Neural cell (in vitro differentiated cells): Measurements from ENCODE around the gene PCDH9.

Source experiments
- RAD21 ChIP-seq: fragments of 450-650 bp; conservative IDR thresholded peaks from 2 replicates; pipeline ENCODE4 v1.6.1; 2014; ENCODE audit warnings: antibody characterized with exemption, mild to moderate bottlenecking, moderate library complexity
- TAF1 ChIP-seq: IDR thresholded peaks from 2 replicates; pipeline ENCODE4 v1.6.1; 2012; ENCODE audit warnings: low read depth
- TF ChIP-seq, protein P1 (sequence below): fragments of 450-650 bp; IDR thresholded peaks from 2 replicates; pipeline ENCODE4 v1.5.1; 2014; ENCODE audit warnings: antibody characterized with exemption, mild to moderate bottlenecking, moderate library complexity; ENCODE audit not compliant: poor library complexity, severe bottlenecking
- TF ChIP-seq, protein P2 (sequence below): IDR thresholded peaks from 2 replicates; pipeline ENCODE4 v1.6.1; 2012; ENCODE audit warnings: borderline replicate concordance

DNA sequence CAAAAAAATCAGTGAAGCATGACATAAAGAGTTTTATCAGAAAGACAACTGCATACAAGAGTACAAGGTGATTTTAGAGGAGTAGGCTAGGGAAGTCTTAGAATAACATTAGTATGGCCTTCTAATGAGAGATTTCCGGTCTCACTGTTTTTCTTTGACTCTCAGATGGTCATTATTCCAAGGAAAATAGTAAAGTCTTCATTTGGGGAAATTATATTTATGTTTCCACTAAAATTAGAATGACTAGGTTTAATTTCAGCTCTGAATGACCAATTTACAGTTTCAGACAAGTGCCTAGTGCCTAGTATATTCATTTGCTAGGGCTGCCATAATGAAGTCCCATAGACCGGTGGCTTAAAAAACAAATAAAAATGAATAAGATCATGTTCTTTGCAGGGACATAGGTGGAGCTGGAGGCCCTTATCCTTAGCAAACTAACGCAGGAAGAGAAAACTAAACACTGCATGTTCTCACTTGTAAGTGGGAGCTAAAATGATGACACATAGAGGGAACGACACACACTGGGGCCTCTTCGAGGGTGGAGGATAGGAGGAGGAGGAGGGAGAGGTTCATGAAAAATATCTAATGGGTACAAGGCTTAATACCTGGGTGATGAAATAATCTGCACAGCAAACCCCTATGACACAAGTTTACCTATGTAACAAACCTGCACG is 303.1 kb downstream of the PCDH9 start:
- TF ChIP-seq, protein P1, sequence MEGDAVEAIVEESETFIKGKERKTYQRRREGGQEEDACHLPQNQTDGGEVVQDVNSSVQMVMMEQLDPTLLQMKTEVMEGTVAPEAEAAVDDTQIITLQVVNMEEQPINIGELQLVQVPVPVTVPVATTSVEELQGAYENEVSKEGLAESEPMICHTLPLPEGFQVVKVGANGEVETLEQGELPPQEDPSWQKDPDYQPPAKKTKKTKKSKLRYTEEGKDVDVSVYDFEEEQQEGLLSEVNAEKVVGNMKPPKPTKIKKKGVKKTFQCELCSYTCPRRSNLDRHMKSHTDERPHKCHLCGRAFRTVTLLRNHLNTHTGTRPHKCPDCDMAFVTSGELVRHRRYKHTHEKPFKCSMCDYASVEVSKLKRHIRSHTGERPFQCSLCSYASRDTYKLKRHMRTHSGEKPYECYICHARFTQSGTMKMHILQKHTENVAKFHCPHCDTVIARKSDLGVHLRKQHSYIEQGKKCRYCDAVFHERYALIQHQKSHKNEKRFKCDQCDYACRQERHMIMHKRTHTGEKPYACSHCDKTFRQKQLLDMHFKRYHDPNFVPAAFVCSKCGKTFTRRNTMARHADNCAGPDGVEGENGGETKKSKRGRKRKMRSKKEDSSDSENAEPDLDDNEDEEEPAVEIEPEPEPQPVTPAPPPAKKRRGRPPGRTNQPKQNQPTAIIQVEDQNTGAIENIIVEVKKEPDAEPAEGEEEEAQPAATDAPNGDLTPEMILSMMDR, result no peak
- TF ChIP-seq TAF1 (no peak), RAD21 (no peak)
- TF ChIP-seq, protein P2, sequence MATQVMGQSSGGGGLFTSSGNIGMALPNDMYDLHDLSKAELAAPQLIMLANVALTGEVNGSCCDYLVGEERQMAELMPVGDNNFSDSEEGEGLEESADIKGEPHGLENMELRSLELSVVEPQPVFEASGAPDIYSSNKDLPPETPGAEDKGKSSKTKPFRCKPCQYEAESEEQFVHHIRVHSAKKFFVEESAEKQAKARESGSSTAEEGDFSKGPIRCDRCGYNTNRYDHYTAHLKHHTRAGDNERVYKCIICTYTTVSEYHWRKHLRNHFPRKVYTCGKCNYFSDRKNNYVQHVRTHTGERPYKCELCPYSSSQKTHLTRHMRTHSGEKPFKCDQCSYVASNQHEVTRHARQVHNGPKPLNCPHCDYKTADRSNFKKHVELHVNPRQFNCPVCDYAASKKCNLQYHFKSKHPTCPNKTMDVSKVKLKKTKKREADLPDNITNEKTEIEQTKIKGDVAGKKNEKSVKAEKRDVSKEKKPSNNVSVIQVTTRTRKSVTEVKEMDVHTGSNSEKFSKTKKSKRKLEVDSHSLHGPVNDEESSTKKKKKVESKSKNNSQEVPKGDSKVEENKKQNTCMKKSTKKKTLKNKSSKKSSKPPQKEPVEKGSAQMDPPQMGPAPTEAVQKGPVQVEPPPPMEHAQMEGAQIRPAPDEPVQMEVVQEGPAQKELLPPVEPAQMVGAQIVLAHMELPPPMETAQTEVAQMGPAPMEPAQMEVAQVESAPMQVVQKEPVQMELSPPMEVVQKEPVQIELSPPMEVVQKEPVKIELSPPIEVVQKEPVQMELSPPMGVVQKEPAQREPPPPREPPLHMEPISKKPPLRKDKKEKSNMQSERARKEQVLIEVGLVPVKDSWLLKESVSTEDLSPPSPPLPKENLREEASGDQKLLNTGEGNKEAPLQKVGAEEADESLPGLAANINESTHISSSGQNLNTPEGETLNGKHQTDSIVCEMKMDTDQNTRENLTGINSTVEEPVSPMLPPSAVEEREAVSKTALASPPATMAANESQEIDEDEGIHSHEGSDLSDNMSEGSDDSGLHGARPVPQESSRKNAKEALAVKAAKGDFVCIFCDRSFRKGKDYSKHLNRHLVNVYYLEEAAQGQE, result no peak
